Activated B cell treated with CpG ODN at 0.5 μM for 24 hours (primary cell): ENCODE results near the gene FAM135A. TPM values are rescaled to one million over a fixed set of nuclear protein-coding genes. Genes with fewer than 3 reads are reported as not detected.

ENCODE experiments used
- ATAC-seq: fragments of 200-7000 bp; cut with Tn5 transposase; one replicate; pipeline ENCODE4 v1.10.0; 2021; ENCODE audit warnings: low read depth, mild to moderate bottlenecking, moderate library complexity
- CTCF ChIA-PET: fragments of 350-600 bp; sonication (Branson Sonifier 250); formaldehyde crosslinking; loops from one replicate; lab custom pipeline; 2021; ENCODE audit warnings: antibody characterized with exemption; lab: Charles Lee
- POLR2A ChIA-PET: fragments of 350-600 bp; sonication (Branson Sonifier 250); formaldehyde crosslinking; loops from one replicate; lab custom pipeline; 2021; ENCODE audit warnings: antibody characterized with exemption; lab: Charles Lee
- DNase-seq: peaks from one replicate; pipeline ENCODE4 v3.0.0; 2022
- H3K27ac Mint-ChIP-seq: one replicate; pipeline ENCODE4 v1.8.0; 2020; ENCODE audit warnings: mixed read lengths
- H3K27me3 Mint-ChIP-seq: one replicate; pipeline ENCODE4 v1.8.0; 2021; ENCODE audit warnings: mixed read lengths
- H3K36me3 Mint-ChIP-seq: one replicate; pipeline ENCODE4 v1.8.0; 2021; ENCODE audit warnings: low read depth, mixed read lengths
- H3K4me1 Mint-ChIP-seq: one replicate; pipeline ENCODE4 v1.8.0; 2021; ENCODE audit warnings: mixed read lengths
- H3K4me3 Mint-ChIP-seq: one replicate; pipeline ENCODE4 v1.8.0; 2020; ENCODE audit warnings: mild to moderate bottlenecking, mixed read lengths
- H3K9me3 Mint-ChIP-seq: one replicate; pipeline ENCODE4 v1.8.0; 2020; ENCODE audit warnings: mixed read lengths
- CTCF ChIP-seq: fragments of 200-600 bp; IDR thresholded peaks from one replicate; pipeline ENCODE4 v1.8.0; 2022; ENCODE audit warnings: antibody characterized with exemption, mild to moderate bottlenecking
- intact Hi-C: fragments of 100-400 bp; cut with micrococcal nuclease; formaldehyde crosslinking; loops from one replicate; pipeline ENCODE4 v1.15.1; 2024
- total RNA-seq: library from RNA; stranded (reverse); gene quantifications from 2 replicates; pipeline ENCODE4 v1.2.3, GENCODE V29; 2022

The FAM135A gene
- total RNA-seq, 1 donor from 2014 or later, result 18.2 TPM

GRCh38 chr6:70394518-70395300 is 18.6 kb upstream of the FAM135A start:
- Mint-ChIP-seq H3K4me3 (no peak overlapping the region), H3K36me3 (no peaks in the 10 kb centered on the region), H3K4me1 (no peaks in the 10 kb centered on the region), H3K9me3 (peaks cover 4% of the 10 kb centered on the region), H3K27me3 (peaks cover 31% of the 10 kb centered on the region), H3K27ac (no peak overlapping the region)
- no peak for TF ChIP-seq CTCF
- CTCF ChIA-PET, result no interaction called here
- intact Hi-C loops, result no loop called here
- POLR2A ChIA-PET, result no interaction called here
- no peak for DNase-seq
- no peak for ATAC-seq

- Mint-ChIP-seq H3K4me1 (no peaks in the 10 kb centered on the region), H3K27me3 (peaks cover 31% of the 10 kb centered on the region), H3K27ac (no peak overlapping the region), H3K36me3 (no peaks in the 10 kb centered on the region), H3K9me3 (peaks cover 4% of the 10 kb centered on the region), H3K4me3 (no peak overlapping the region)
- ChIA-PET POLR2A (no interaction called here), CTCF (no interaction called here)
- ATAC-seq, result no peak
- intact Hi-C loops, result no loop called here
- TF ChIP-seq CTCF, result no peak
- DNase-seq, result no peak
These were observed 18.0 kb upstream of the FAM135A start for GRCh38 chr6:70395301-70395672.

- ChIA-PET CTCF (no interaction called here), POLR2A (no interaction called here)
- DNase-seq (no peak), ATAC-seq (no peak)
- intact Hi-C loops, result no loop called here
- H3K27me3 Mint-ChIP-seq, result peaks cover 30% of the 10 kb centered on the region
- H3K9me3 Mint-ChIP-seq, result peaks cover 4% of the 10 kb centered on the region
- H3K4me3 Mint-ChIP-seq, result no peak overlapping the region
- H3K36me3 Mint-ChIP-seq, result no peaks in the 10 kb centered on the region
- H3K27ac Mint-ChIP-seq, result no peak overlapping the region
- TF ChIP-seq CTCF, result no peak
- no peaks in the 10 kb centered on the region for H3K4me1 Mint-ChIP-seq
These were observed 17.1 kb upstream of the FAM135A start for GRCh38 chr6:70396163-70396562.

GRCh38 chr6:70396796-70397729 is 16.2 kb upstream of the FAM135A start:
- Mint-ChIP-seq H3K4me3 (no peak overlapping the region), H3K9me3 (peaks cover 4% of the 10 kb centered on the region), H3K27me3 (peaks cover 28% of the 10 kb centered on the region), H3K4me1 (no peaks in the 10 kb centered on the region), H3K27ac (no peak overlapping the region), H3K36me3 (no peaks in the 10 kb centered on the region)
- TF ChIP-seq CTCF, result no peak
- POLR2A ChIA-PET, result no interaction called here
- DNase-seq (no peak), ATAC-seq (no peak)
- CTCF ChIA-PET, result no interaction called here
- intact Hi-C loops, result no loop called here
